HCT116 (cell line): ENCODE measurements around the gene LMO2. TPM values are rescaled to one million over a fixed set of nuclear protein-coding genes. Genes with fewer than 3 reads are reported as not detected.

Experiments
- ATAC-seq: fragments of 200-7000 bp; cut with Tn5 transposase; 2 replicates; pipeline ENCODE4 v1.9.1; 2020; ENCODE audit warnings: mild to moderate bottlenecking, moderate library complexity
- BruUV-seq: library from RNA; stranded (reverse); fragments of 400-500 nt; replicated peaks from 2 replicates; lab custom pipeline; 2021; lab: Mats Ljungman, UMichigan
- CTCF ChIA-PET: fragments of 300-600 bp; sonication (Branson Sonifier 250); formaldehyde crosslinking; loops from one replicate; lab custom pipeline; 2021; ENCODE audit warnings: antibody characterized with exemption; lab: Charles Lee
- POLR2A ChIA-PET: fragments of 300-600, 350-600 bp; sonication (Branson Sonifier 250); formaldehyde crosslinking; loops from one replicate; lab custom pipeline; 2021; ENCODE audit warnings: antibody characterized with exemption; lab: Charles Lee
- RAD21 ChIA-PET, 2 experiments: fragments of 300-600 bp; sonication (Branson Sonifier 250); formaldehyde crosslinking; loops; one replicate each; lab custom pipeline; 2023; ENCODE audit warnings: low total read pairs in 2 of 2; ENCODE audit not compliant: uncharacterized antibody in 2 of 2, unreplicated experiment in 2 of 2, low non-redundant PET in 1 of 2; lab: Charles Lee
- DNase-seq: peaks from one replicate; pipeline ENCODE4 v3.0.0-alpha.2; 2010; ENCODE audit warnings: low read depth, low spot score
- H2AFZ ChIP-seq: fragments of 200-600 bp; shearing (Covaris generic), sonication (generic); 2 replicates; pipeline ENCODE4 v1.6.1; 2017; ENCODE audit warnings: low read depth, mixed run types, mixed read lengths, antibody characterized with exemption, low read length; ENCODE audit not compliant: poor library complexity, severe bottlenecking
- H3K27ac ChIP-seq: 2 replicates; pipeline ENCODE4 v1.5.1; 2012; ENCODE audit warnings: low read depth, low read length
- H3K27me3 ChIP-seq: fragments of 200-600 bp; sonication (generic); 2 replicates; pipeline ENCODE4 v1.6.1; 2016; ENCODE audit warnings: mixed run types, low read length, mixed read lengths; ENCODE audit not compliant: insufficient read depth
- H3K36me3 ChIP-seq, 2 experiments: fragments of 200-500 bp in 1 of 2; fragments of 200-600 bp in 1 of 2; sonication (Bioruptor generic) in 1 of 2; sonication (generic) in 1 of 2; 2 replicates each; pipeline versions ENCODE4 v1.5.1 to v1.6.1; 2014 to 2016; ENCODE audit warnings: low read length in 2 of 2, inconsistent platforms in 1 of 2, mixed read lengths in 1 of 2, mixed run types in 1 of 2; ENCODE audit not compliant: insufficient read depth in 2 of 2, control insufficient read depth in 1 of 2
- H3K4me1 ChIP-seq, 2 experiments: fragments of 200-600 bp in 1 of 2; sonication (generic) in 1 of 2; 2 replicates each; pipeline versions ENCODE4 v1.5.1 to v1.6.1; 2012 to 2017; ENCODE audit warnings: low read length in 2 of 2, inconsistent platforms in 1 of 2, mild to moderate bottlenecking in 1 of 2, mixed read lengths in 1 of 2, mixed run types in 1 of 2, moderate library complexity in 1 of 2; ENCODE audit not compliant: insufficient read depth in 2 of 2, control insufficient read depth in 1 of 2
- H3K4me2 ChIP-seq: fragments of 200-600 bp; sonication (generic); 2 replicates; pipeline ENCODE4 v1.6.1; 2017; ENCODE audit warnings: mixed run types, low read length, mixed read lengths
- H3K4me3 ChIP-seq, 2 experiments: fragments of 200-600 bp in 1 of 2; sonication (generic) in 1 of 2; replicated peaks in 1 of 2; 2 replicates each; pipeline ENCODE4 v1.5.1; 2011 to 2016; ENCODE audit warnings: low read length in 2 of 2, control low read depth in 1 of 2, low read depth in 1 of 2, mild to moderate bottlenecking in 1 of 2, mixed read lengths in 1 of 2, mixed run types in 1 of 2
- H3K79me2 ChIP-seq: fragments of 200-600 bp; sonication (generic); 2 replicates; pipeline ENCODE4 v1.6.1; 2017; ENCODE audit warnings: mild to moderate bottlenecking, mixed run types, low read length, moderate library complexity, mixed read lengths; ENCODE audit not compliant: insufficient read depth
- H3K9ac ChIP-seq: fragments of 200-600 bp; sonication (generic); 2 replicates; pipeline ENCODE4 v1.6.1; 2016; ENCODE audit warnings: low read length, mixed read lengths
- H3K9me2 ChIP-seq: fragments of 200-600 bp; sonication (generic), shearing (Covaris generic); 2 replicates; pipeline ENCODE4 v1.6.1; 2017; ENCODE audit warnings: mixed run types, mild to moderate bottlenecking, moderate library complexity; ENCODE audit not compliant: insufficient read depth
- H3K9me3 ChIP-seq, 2 experiments: fragments of 200-500 bp in 1 of 2; fragments of 200-600 bp in 1 of 2; sonication (Bioruptor generic) in 1 of 2; sonication (generic) in 1 of 2; 2 replicates each; pipeline ENCODE4 v1.6.1; 2014 to 2017; ENCODE audit warnings: low read length in 2 of 2, mixed read lengths in 2 of 2, inconsistent platforms in 1 of 2, low read depth in 1 of 2, mild to moderate bottlenecking in 1 of 2, mixed run types in 1 of 2, moderate library complexity in 1 of 2; ENCODE audit not compliant: control insufficient read depth in 1 of 2, insufficient read depth in 1 of 2
- H4K20me1 ChIP-seq: fragments of 200-600 bp; sonication (generic), shearing (Covaris generic); 2 replicates; pipeline ENCODE4 v1.6.1; 2017; ENCODE audit warnings: mixed run types, mild to moderate bottlenecking, moderate library complexity; ENCODE audit not compliant: insufficient read depth
- CBX3 ChIP-seq: IDR thresholded peaks from 2 replicates; pipeline ENCODE4 v1.6.1; 2012; ENCODE audit warnings: low read depth
- CEBPB ChIP-seq: IDR thresholded peaks from 2 replicates; pipeline ENCODE4 v1.6.1; 2012; ENCODE audit warnings: low read depth
- EGR1 ChIP-seq: IDR thresholded peaks from 2 replicates; pipeline ENCODE4 v1.6.1; 2012; ENCODE audit warnings: low read depth
- EZH2 ChIP-seq: fragments of 200-600 bp; sonication (generic); IDR thresholded peaks from 2 replicates; pipeline ENCODE4 v1.6.1; 2017; ENCODE audit warnings: antibody characterized with exemption, mixed run types
- EZH2phosphoT487 ChIP-seq: fragments of 200-600 bp; IDR thresholded peaks from 2 replicates; pipeline ENCODE4 v1.6.1; 2018; ENCODE audit warnings: antibody characterized with exemption, borderline replicate concordance
- FOSL1 ChIP-seq: IDR thresholded peaks from 2 replicates; pipeline ENCODE4 v1.6.1; 2012; ENCODE audit warnings: low read depth
- JUND ChIP-seq: IDR thresholded peaks from 2 replicates; pipeline ENCODE4 v1.6.1; 2012
- POLR2A ChIP-seq: IDR thresholded peaks from 2 replicates; pipeline ENCODE4 v1.7.0; 2011; ENCODE audit warnings: borderline replicate concordance; ENCODE audit not compliant: insufficient read depth, insufficient read length; ENCODE audit errors: extremely low read depth
- POLR2AphosphoS5 ChIP-seq: IDR thresholded peaks from 2 replicates; pipeline ENCODE4 v1.6.1; 2011; ENCODE audit warnings: mild to moderate bottlenecking, low read depth, low read length, moderate library complexity
- RAD21 ChIP-seq: IDR thresholded peaks from 2 replicates; pipeline ENCODE4 v1.6.1; 2012; ENCODE audit warnings: low read depth, mild to moderate bottlenecking
- SIN3A ChIP-seq: IDR thresholded peaks from 2 replicates; pipeline ENCODE4 v1.6.1; 2012; ENCODE audit warnings: low read depth
- TCF7L2 ChIP-seq: IDR thresholded peaks from 2 replicates; pipeline ENCODE4 v1.7.0; 2011; ENCODE audit warnings: borderline replicate concordance, inconsistent platforms; ENCODE audit not compliant: insufficient read depth, insufficient read length; ENCODE audit errors: extremely low read depth
- ZFX ChIP-seq: fragments of 450-650 bp; IDR thresholded peaks from 2 replicates; pipeline ENCODE4 v1.6.1; 2017
- ZNF274 ChIP-seq: fragments of 200-500 bp; sonication (Bioruptor generic); IDR thresholded peaks from 2 replicates; pipeline ENCODE4 v1.6.1; 2014; ENCODE audit warnings: mild to moderate bottlenecking, low read depth, low read length, inconsistent platforms
- intact Hi-C: fragments of 100-400 bp; cut with micrococcal nuclease; formaldehyde crosslinking; loops from 2 replicates; pipeline ENCODE4 v1.10.0; 2022
- total RNA-seq: library from RNA; stranded (reverse); gene quantifications from one replicate; pipeline ENCODE4 v1.2.1, GENCODE V29; 2021; ENCODE audit not compliant: unreplicated experiment
- TF ChIP-seq, protein P1 (sequence below): IDR thresholded peaks from 2 replicates; pipeline ENCODE4 v1.6.1; 2012
- TF ChIP-seq, protein P2 (sequence below), 3 experiments: fragments of 200-600 bp in 1 of 3; sonication (generic) in 1 of 3; IDR thresholded peaks in 2 of 3; conservative IDR thresholded peaks in 1 of 3; 2 replicates each; pipeline ENCODE4 v1.5.1; 2012 to 2017; ENCODE audit warnings: low read depth in 2 of 3, low read length in 2 of 3, antibody characterized with exemption in 1 of 3, borderline replicate concordance in 1 of 3, control low read depth in 1 of 3, mild to moderate bottlenecking in 1 of 3, mixed read lengths in 1 of 3, mixed run types in 1 of 3, moderate library complexity in 1 of 3; ENCODE audit not compliant: insufficient read depth in 1 of 3
- TF ChIP-seq, protein P3 (sequence below): IDR thresholded peaks from 2 replicates; pipeline ENCODE4 v1.6.1; 2012

Gene LMO2
- total RNA-seq, 1 experiment from 2014 or later, result 2.8 TPM

DNA sequence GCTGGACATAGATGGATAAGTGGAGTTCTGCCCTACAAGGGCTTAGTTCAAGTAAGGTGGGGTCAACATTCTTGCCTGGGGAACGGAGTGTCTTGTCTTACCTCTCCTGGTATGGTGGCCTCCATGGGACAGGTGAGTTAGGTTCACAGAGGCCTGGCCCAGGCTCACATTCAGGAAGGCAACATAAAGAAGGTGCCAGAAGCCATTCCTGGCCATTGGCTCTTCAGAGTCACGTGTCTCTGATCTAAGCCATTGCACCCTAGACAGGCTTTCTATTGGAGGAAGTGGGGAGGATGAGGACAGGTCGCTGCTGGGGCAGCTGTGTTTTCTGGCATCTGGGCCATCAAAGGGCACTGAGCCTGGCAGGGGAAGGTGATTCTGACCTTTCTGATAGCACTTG, 14.8 kb downstream of the LMO2 start:
- Histone ChIP-seq H3K79me2 (no peaks in the 10 kb centered on the region), H3K4me3 (no peak overlapping the region), H4K20me1 (no peaks in the 10 kb centered on the region), H3K4me1 (no peaks in the 10 kb centered on the region), H3K27me3 (no peaks in the 10 kb centered on the region), H3K4me2 (no peak overlapping the region), H2AFZ (no peak overlapping the region), H3K9me2 (no peaks in the 10 kb centered on the region), H3K27ac (no peak overlapping the region), H3K36me3 (no peaks in the 10 kb centered on the region), H3K9me3 (no peaks in the 10 kb centered on the region), H3K9ac (no peak overlapping the region)
- intact Hi-C loops, result no loop called here
- RAD21 ChIA-PET, result no interaction called here
- no peak for ATAC-seq
- POLR2A ChIA-PET, result no interaction called here
- CTCF ChIA-PET, result no interaction called here
- DNase-seq, result no peak
- TF ChIP-seq CEBPB (no peak), SIN3A (no peak), FOSL1 (no peak), EGR1 (no peak), JUND (no peak), ZFX (no peak)
- TF ChIP-seq, protein P1, sequence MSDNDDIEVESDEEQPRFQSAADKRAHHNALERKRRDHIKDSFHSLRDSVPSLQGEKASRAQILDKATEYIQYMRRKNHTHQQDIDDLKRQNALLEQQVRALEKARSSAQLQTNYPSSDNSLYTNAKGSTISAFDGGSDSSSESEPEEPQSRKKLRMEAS, result no peak
- TF ChIP-seq, protein P2, sequence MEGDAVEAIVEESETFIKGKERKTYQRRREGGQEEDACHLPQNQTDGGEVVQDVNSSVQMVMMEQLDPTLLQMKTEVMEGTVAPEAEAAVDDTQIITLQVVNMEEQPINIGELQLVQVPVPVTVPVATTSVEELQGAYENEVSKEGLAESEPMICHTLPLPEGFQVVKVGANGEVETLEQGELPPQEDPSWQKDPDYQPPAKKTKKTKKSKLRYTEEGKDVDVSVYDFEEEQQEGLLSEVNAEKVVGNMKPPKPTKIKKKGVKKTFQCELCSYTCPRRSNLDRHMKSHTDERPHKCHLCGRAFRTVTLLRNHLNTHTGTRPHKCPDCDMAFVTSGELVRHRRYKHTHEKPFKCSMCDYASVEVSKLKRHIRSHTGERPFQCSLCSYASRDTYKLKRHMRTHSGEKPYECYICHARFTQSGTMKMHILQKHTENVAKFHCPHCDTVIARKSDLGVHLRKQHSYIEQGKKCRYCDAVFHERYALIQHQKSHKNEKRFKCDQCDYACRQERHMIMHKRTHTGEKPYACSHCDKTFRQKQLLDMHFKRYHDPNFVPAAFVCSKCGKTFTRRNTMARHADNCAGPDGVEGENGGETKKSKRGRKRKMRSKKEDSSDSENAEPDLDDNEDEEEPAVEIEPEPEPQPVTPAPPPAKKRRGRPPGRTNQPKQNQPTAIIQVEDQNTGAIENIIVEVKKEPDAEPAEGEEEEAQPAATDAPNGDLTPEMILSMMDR (IDR thresholded peaks at IDR 0.05 in 2 of 3, conservative IDR thresholded peaks at IDR 0.05 in 1 of 3; ENCODE audit: borderline replicate concordance in 1 of 3, insufficient read depth in 1 of 3, low read depth in 2 of 3, low read length in 2 of 3), result no peak
- BruUV-seq, result no TSS peak

DNA sequence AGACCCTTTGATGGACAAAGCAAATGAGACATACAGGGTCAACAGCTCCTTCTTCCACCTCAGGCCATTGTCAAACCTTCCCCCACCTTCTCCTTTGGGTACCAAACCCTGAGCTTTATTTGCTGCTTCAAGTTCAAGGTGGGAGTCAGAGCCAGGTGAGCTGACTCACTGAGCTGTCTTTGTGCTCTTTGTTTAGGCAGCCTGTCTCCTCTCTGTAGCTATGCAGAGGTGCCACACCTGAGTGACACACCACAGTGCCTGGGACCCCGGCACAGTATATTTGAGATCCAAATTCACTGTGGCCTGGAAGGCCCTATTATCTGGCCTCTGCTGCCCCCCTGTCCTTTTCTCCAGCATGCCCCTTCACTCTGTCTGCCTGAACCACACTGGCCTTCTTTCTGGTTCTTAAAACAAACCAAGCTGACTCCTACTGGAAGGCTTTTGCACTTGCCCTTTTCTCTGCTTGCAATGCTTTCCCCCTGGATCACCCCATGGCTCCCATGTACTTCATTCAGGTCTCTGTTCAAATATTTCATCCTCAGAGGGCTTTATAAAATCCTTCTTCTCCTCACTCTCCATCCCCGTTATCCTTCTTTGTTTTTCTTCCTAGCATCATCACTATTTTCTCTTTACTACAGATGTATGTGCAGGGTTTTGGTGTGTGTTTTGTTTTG, 16.1 kb downstream of the LMO2 start:
- no peaks in the 10 kb centered on the region; a peak in 1 of 4 replicates for H3K4me1 ChIP-seq
- H3K9me3 ChIP-seq, result no peaks in the 10 kb centered on the region
- no peaks in the 10 kb centered on the region for H3K79me2 ChIP-seq
- intact Hi-C loops, result no loop called here
- H4K20me1 ChIP-seq, result no peaks in the 10 kb centered on the region
- BruUV-seq, result no TSS peak
- no peaks in the 10 kb centered on the region for H3K9me2 ChIP-seq
- CTCF ChIA-PET, result no interaction called here
- H3K27ac ChIP-seq, result no peak overlapping the region
- H3K27me3 ChIP-seq, result no peaks in the 10 kb centered on the region
- no peak overlapping the region for H3K9ac ChIP-seq
- H3K4me3 ChIP-seq, result no peak overlapping the region
- DNase-seq (no peak), ATAC-seq (no peak)
- no peaks in the 10 kb centered on the region for H3K36me3 ChIP-seq
- RAD21 ChIA-PET, result no interaction called here
- POLR2A ChIA-PET, result interaction anchor here (0.7 kb wide), 1 partner anchor 1708 kb away, joined by 5 read pairs; no protein-coding TSS in a partner anchor
- H3K4me2 ChIP-seq, result no peak overlapping the region
- H2AFZ ChIP-seq, result no peak overlapping the region
- no peak for TF ChIP-seq EZH2phosphoT487
- TF ChIP-seq ZNF274, result no peak
- TF ChIP-seq CBX3, result no peak
- no peak for TF ChIP-seq EZH2
- TF ChIP-seq, protein P1, result no peak
- TF ChIP-seq FOSL1, result no peak
- TF ChIP-seq POLR2AphosphoS5, result no peak
- no peak for TF ChIP-seq POLR2A
- no peak for TF ChIP-seq RAD21
- TF ChIP-seq, protein P3, sequence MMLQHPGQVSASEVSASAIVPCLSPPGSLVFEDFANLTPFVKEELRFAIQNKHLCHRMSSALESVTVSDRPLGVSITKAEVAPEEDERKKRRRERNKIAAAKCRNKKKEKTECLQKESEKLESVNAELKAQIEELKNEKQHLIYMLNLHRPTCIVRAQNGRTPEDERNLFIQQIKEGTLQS, result no peak
- TF ChIP-seq JUND, result no peak
- TF ChIP-seq TCF7L2, result no peak
